GM06990 (cell line): ENCODE data around the gene TMC1.

Source experiments
- DNase-seq: peaks from one replicate; pipeline ENCODE4 v3.0.0-alpha.2; 2011; ENCODE audit not compliant: insufficient read length; ENCODE audit errors: extremely low read depth
- H3K27me3 ChIP-seq: replicated peaks from 2 replicates; pipeline ENCODE4 v1.6.0; 2011; ENCODE audit warnings: low read length; ENCODE audit not compliant: control insufficient read depth, insufficient read depth
- H3K36me3 ChIP-seq: 2 replicates; pipeline ENCODE4 v1.5.1; 2011; ENCODE audit warnings: low read length; ENCODE audit not compliant: control insufficient read depth, insufficient read depth
- H3K4me3 ChIP-seq: replicated peaks from 2 replicates; pipeline ENCODE4 v1.5.1; 2011; ENCODE audit warnings: low read depth, mild to moderate bottlenecking, control low read depth, low read length
- TF ChIP-seq, protein P1 (sequence below): IDR thresholded peaks from 2 replicates; pipeline ENCODE4 v1.5.1; 2011; ENCODE audit warnings: low read length, control low read depth, mild to moderate bottlenecking, inconsistent platforms; ENCODE audit not compliant: insufficient read depth, poor library complexity, severe bottlenecking

TMC1 gene

GRCh38 chr9:72557549-72557948, 36.1 kb downstream of the TMC1 start:
- no peaks in the 10 kb centered on the region for H3K36me3 ChIP-seq
- TF ChIP-seq, protein P1, sequence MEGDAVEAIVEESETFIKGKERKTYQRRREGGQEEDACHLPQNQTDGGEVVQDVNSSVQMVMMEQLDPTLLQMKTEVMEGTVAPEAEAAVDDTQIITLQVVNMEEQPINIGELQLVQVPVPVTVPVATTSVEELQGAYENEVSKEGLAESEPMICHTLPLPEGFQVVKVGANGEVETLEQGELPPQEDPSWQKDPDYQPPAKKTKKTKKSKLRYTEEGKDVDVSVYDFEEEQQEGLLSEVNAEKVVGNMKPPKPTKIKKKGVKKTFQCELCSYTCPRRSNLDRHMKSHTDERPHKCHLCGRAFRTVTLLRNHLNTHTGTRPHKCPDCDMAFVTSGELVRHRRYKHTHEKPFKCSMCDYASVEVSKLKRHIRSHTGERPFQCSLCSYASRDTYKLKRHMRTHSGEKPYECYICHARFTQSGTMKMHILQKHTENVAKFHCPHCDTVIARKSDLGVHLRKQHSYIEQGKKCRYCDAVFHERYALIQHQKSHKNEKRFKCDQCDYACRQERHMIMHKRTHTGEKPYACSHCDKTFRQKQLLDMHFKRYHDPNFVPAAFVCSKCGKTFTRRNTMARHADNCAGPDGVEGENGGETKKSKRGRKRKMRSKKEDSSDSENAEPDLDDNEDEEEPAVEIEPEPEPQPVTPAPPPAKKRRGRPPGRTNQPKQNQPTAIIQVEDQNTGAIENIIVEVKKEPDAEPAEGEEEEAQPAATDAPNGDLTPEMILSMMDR = no peak
- no peak for DNase-seq
- H3K4me3 ChIP-seq = no peak overlapping the region
- no peaks in the 10 kb centered on the region for H3K27me3 ChIP-seq

DNA sequence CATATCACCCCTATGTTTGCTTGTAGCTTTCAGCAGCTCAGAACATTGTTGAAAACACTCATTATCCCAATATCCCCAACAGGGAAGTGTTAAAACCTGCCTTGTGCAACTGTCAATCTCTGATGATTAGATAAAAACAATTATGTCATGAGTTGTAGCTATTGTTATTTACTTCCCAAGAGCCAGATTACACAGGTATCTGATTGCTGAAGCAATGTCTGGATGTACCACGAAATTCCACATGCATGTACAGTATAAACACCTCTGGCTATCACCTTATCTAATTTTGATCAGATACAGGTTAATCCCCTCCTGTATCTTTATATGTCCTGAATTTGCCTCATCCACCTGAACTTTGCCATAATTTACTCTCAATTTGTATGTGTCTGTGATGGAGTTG, 38.7 kb downstream of the TMC1 start:
- no peaks in the 10 kb centered on the region for H3K27me3 ChIP-seq
- TF ChIP-seq, protein P1 = no peak
- no peaks in the 10 kb centered on the region for H3K36me3 ChIP-seq
- H3K4me3 ChIP-seq = no peak overlapping the region
- DNase-seq = no peak

- no peak overlapping the region for H3K4me3 ChIP-seq
- no peak for DNase-seq
- TF ChIP-seq, protein P1 = no peak
- H3K36me3 ChIP-seq = no peaks in the 10 kb centered on the region
- H3K27me3 ChIP-seq = no peaks in the 10 kb centered on the region
Observed at GRCh38 chr9:72563806-72564205, 42.4 kb downstream of the TMC1 start.

DNA sequence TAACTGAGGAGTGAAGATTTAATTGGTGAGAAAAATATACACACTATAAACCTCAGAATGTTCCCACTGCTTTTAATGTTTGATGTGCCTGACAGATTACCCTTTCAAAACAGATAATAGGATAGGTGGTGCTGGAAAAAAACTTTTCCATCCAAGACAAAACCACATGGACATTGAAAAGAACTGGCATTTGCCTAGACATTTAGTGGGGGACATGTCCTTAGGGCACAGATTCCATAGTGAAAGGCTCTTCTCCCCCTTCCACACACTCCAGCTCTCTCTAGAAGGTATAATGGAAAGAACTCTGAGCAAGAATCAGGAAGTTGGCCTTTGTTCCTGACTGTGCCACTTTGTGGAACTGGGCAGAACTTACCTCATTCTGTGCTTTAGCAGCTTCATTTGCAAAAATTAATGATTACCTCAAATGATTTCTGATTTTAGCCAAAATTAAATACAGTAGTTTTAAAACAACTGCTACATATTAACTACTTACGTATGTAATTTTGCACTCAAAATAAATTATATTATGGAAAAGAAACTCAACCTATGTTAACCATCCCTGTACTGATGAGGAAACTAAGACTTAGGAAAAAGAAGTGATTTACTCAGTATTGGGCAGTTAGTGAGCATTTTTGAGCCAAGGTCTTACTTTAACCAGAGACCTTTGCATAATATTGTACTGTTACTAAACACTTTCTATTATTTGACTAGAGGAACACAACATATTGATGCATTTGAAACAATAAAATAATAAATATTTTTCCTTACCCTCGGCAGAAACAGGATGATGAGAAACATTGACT, 43.3 kb downstream of the TMC1 start:
- Histone ChIP-seq H3K4me3 (no peak overlapping the region), H3K36me3 (no peaks in the 10 kb centered on the region), H3K27me3 (no peaks in the 10 kb centered on the region)
- no peak for DNase-seq
- TF ChIP-seq, protein P1 = no peak

DNA sequence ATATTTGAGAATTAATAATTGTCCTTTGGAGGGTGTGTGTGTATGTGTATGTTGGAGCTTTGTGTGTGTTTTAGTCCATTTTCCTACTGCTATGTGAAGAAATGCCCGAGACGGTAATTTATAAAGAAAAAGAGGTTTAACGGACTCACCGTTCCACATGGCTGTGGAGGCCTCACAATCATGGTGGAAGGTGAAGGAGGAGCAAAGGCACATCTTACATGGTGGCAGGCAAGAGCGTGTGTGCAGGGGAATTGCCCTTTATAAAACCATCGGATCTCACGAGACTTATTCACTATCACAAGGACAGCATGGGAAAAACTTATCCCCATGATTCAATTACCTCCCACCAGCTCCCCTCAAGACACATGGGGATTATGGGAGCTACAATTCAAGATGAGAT, 44.1 kb downstream of the TMC1 start:
- Histone ChIP-seq H3K36me3 (no peaks in the 10 kb centered on the region), H3K27me3 (no peaks in the 10 kb centered on the region), H3K4me3 (no peak overlapping the region)
- DNase-seq = no peak
- TF ChIP-seq, protein P1 = no peak

DNA sequence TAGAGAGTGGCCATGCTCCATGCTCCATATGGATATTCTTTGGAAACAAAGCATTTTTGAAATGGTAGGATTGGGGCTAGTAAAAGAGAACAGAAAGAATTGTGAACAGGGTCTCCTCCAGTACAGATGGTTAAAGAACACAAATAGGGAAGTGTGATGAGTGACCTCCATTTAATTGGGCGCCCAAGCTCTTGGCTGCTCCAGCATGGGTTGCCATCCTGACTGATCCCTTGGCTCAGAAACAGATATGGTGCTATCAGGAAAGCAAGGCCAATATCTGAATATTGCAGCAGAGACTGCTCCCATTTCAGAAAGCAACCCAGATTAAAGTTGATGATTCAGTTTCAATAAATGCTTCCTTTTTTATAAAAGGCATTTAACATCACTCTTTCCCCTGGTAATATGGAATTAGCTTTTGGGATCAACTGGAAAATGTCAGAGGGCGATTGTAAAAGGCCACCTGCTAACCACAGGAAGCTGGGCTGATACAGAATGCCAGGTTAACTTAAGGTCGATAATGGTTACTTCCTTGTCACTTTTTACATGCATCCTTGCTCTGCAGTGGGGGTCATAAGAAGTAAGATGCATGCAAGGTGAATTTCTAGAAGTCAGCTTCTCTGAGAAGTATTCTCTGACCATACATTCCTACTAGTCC, 52.9 kb downstream of the TMC1 start:
- no peaks in the 10 kb centered on the region for H3K36me3 ChIP-seq
- no peaks in the 10 kb centered on the region for H3K27me3 ChIP-seq
- H3K4me3 ChIP-seq = no peak overlapping the region
- DNase-seq = no peak
- TF ChIP-seq, protein P1 = no peak
